ENCODE measurements around the gene MEGF6.
"Not testable (repeated sequence)": the region's sequence is repeated elsewhere in the genome, so short reads cannot be mapped to it uniquely, and the experiment has no call there.

Gene MEGF6

GRCh38 chr1:3584915-3585314, 26.4 kb downstream of the MEGF6 start:
- FAIRE-seq, result no peak
- no peak for TF ChIP-seq POLR2AphosphoS5 (IDR thresholded peaks at IDR 0.05; ENCODE audit: low read depth, low read length)
- TF ChIP-seq TAF1 (IDR thresholded peaks at IDR 0.05; ENCODE audit: borderline replicate concordance, low read depth, low read length), result no peak
- TF ChIP-seq POLR2A (IDR thresholded peaks at IDR 0.05; ENCODE audit: low read depth, low read length), result no peak
- no peak for DNase-seq (ENCODE audit: insufficient read length)

DNA sequence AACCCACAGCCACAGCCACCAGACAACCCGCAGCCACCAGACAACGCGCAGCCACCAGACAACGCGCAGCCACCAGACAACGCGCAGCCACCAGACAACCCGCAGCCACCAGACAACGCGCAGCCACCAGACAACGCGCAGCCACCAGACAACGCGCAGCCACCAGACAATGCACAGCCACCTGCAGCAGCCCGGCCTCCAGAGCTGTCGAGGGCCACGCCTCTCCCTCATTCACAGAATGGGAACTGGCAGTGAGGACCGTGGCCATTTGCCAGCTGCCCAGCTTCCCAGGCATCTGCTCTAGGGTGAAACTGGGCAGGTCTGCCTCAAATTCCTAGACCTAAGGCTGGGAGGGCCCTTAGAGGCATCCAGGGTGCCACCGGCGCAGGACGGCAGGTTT, 27.6 kb downstream of the MEGF6 start:
- not testable (repeated sequence) for FAIRE-seq; DNase-seq (ENCODE audit: insufficient read length)

DNA sequence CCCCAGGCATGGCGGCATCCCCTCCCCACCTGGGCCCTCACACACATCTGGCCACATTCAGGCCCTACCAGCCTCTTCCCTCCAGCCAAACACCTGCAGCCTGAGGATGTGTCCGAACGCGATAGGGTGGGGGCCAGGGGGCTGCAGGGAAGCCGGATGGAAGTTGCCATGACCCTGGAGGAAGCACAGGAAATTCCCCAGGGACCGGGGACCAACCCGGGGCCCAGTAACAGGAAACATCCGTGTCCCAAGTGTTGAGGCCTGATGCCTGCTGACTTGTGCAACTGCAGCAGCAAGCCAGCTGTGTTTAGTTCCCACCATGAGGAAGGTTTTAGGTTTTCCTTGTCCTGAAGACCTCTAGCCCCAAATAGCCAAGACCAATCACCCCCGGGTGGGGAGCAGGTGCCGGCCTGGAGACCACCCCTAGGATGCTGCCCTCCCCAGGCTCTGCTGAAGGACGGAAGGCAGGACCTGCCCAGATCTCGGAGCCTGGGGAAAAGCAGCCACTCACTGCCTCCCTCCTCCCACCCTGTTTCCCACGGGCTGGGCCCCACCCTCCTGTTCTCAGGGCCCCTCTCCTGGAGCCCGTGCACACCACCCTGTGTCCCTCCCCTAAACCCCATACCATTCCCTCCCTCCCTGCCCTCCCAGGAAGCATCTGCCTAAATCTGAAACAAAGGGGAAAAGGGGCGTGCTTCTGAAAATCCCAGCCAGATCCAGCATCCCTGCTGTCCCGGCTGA, 29.8 kb downstream of the MEGF6 start:
- FAIRE-seq (no peak), DNase-seq (ENCODE audit: insufficient read length) (no peak)
- no peak for TF ChIP-seq TAF1 (IDR thresholded peaks at IDR 0.05; ENCODE audit: borderline replicate concordance, low read depth, low read length)
- TF ChIP-seq POLR2AphosphoS5 (IDR thresholded peaks at IDR 0.05; ENCODE audit: low read depth, low read length), result no peak
- TF ChIP-seq POLR2A (IDR thresholded peaks at IDR 0.05; ENCODE audit: low read depth, low read length), result no peak

DNA sequence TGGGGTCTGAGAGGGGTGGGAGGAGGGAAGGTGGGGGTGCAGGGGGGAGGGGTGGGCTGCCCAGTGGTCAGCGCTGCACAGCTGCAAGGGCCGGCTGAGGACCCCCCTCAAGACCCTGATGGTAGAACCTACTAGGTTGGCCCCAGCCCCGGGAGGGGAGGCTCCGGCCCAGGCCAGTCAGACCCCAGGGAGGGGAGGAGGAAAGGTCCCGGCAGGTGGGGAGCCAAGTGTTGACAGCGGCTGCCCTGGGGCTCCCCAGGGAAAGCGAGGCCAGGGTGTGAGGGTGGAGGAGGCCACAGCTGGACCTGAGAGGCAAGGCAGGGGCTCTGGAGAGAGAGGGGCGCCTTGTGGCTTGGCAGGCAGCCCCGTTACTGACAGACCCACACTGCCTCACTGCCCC, 31.1 kb downstream of the MEGF6 start:
- no peak for FAIRE-seq
- no peak for DNase-seq (ENCODE audit: insufficient read length)
- TF ChIP-seq POLR2A (IDR thresholded peaks at IDR 0.05; ENCODE audit: low read depth, low read length) (no peak), POLR2AphosphoS5 (IDR thresholded peaks at IDR 0.05; ENCODE audit: low read depth, low read length) (no peak), TAF1 (IDR thresholded peaks at IDR 0.05; ENCODE audit: borderline replicate concordance, low read depth, low read length) (no peak)

- no peak for FAIRE-seq
- DNase-seq (ENCODE audit: insufficient read length), result no peak
- TF ChIP-seq POLR2AphosphoS5 (IDR thresholded peaks at IDR 0.05; ENCODE audit: low read depth, low read length), result no peak
- TF ChIP-seq TAF1 (IDR thresholded peaks at IDR 0.05; ENCODE audit: borderline replicate concordance, low read depth, low read length), result no peak
- TF ChIP-seq POLR2A (IDR thresholded peaks at IDR 0.05; ENCODE audit: low read depth, low read length), result no peak
Observed at GRCh38 chr1:3579626-3580025, 31.7 kb downstream of the MEGF6 start.

GRCh38 chr1:3578906-3579305, 32.4 kb downstream of the MEGF6 start:
- FAIRE-seq, result no peak
- no peak for DNase-seq (ENCODE audit: insufficient read length)
- TF ChIP-seq POLR2AphosphoS5 (IDR thresholded peaks at IDR 0.05; ENCODE audit: low read depth, low read length), result no peak
- no peak for TF ChIP-seq POLR2A (IDR thresholded peaks at IDR 0.05; ENCODE audit: low read depth, low read length)
- TF ChIP-seq TAF1 (IDR thresholded peaks at IDR 0.05; ENCODE audit: borderline replicate concordance, low read depth, low read length), result no peak

DNA sequence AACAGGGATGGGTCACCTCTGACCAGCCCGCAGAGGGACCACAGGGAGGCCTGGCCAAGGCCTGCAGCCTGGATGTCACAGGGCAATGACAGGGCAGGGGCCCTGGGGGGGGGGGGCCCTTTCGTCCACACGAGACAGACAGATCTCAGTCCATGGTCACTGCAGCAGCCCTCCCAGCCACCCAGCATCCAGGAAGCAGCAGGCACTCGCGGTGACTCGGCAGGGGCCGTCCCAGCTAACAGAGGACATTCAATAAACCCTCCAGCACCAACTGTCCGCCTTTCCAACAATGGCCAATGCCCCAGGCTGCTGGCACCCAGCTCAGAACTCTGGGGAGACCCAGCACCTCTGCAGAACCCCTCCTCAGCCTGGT, 32.9 kb downstream of the MEGF6 start:
- DNase-seq (ENCODE audit: insufficient read length) (no peak), FAIRE-seq (no peak)
- TF ChIP-seq POLR2AphosphoS5 (IDR thresholded peaks at IDR 0.05; ENCODE audit: low read depth, low read length) (no peak), POLR2A (IDR thresholded peaks at IDR 0.05; ENCODE audit: low read depth, low read length) (no peak), TAF1 (IDR thresholded peaks at IDR 0.05; ENCODE audit: borderline replicate concordance, low read depth, low read length) (no peak)

DNA sequence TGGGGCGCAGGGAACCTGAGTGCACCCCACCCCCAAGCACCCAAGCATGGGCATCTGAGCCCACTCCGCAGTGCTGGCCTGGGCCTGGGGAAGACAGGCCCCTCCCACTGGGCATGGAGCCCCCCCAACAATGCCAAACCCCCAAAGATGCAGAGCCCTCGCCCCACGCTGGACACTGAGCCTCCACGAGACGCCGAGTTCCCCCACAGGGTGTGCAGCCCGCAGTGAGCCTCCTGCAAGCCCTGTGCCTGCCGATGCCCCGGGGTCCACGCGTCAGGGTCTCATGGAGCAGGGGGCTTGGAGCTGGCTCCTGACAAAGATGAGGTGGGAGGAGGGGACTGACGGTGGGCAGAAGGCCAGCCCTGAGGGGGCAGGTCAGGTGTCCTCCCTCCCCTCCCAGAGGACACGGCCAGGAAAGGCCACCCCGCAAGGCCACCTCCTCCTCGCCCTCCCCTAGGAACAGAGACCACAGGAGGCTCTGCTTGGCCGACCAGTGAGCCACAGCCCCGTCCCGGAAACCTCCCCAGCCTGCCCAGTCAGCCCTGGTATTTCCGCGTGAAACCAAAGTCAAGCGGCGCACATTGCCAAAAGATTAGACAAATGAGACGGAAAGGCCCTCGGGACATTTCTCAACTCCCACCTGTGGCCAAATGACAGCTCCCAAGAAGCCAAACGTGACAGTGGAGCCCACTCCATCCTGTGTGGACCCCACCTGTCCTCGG, 33.4 kb downstream of the MEGF6 start:
- TF ChIP-seq TAF1 (IDR thresholded peaks at IDR 0.05; ENCODE audit: borderline replicate concordance, low read depth, low read length) (no peak), POLR2AphosphoS5 (IDR thresholded peaks at IDR 0.05; ENCODE audit: low read depth, low read length) (no peak), POLR2A (IDR thresholded peaks at IDR 0.05; ENCODE audit: low read depth, low read length) (no peak)
- FAIRE-seq (no peak), DNase-seq (ENCODE audit: insufficient read length) (no peak)

DNA sequence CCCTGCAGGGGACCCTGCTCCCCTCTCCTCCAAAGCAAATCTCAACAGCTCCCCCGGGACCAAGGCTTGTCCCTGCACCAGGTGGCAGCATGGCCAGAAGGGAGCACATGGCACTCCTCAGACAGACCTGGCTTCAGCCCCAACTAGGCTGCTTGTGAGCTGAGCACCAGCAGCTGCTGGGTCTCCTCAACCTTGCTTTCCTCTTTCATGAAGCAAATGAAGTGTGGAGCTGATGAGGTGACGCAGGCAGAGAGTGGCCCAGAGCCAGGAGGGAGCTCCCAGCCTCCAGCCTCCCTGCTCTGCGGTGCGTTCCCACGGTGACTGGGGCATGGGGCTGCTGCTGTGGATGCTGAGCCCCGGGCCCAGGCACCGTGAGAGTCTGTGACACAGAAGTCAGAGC, 34.0 kb downstream of the MEGF6 start:
- TF ChIP-seq TAF1 (IDR thresholded peaks at IDR 0.05; ENCODE audit: borderline replicate concordance, low read depth, low read length) (no peak), POLR2AphosphoS5 (IDR thresholded peaks at IDR 0.05; ENCODE audit: low read depth, low read length) (no peak), POLR2A (IDR thresholded peaks at IDR 0.05; ENCODE audit: low read depth, low read length) (no peak)
- DNase-seq (ENCODE audit: insufficient read length), result no peak
- no peak for FAIRE-seq

DNA sequence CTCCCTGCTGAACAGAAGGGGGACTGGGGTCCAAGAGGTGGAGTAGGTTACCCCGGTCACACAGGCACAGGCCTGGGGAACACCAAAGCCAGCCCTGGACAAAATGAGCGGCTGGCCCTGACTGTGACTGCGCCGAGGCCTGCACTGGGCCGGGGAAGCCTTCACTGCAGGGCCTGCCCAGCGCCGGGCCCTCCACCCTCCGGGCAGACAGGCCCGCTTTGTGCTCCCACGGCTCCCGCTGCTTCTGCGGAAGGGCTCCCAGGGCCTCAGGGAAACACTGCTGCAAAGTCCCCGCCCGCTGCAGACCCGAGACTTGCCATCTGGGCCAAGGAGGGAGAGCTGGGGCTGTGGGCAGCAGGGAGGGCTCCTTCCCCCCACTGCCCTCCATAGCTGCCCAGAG, 35.3 kb downstream of the MEGF6 start:
- no peak for DNase-seq (ENCODE audit: insufficient read length)
- FAIRE-seq, result no peak
- TF ChIP-seq TAF1 (IDR thresholded peaks at IDR 0.05; ENCODE audit: borderline replicate concordance, low read depth, low read length), result no peak

DNA sequence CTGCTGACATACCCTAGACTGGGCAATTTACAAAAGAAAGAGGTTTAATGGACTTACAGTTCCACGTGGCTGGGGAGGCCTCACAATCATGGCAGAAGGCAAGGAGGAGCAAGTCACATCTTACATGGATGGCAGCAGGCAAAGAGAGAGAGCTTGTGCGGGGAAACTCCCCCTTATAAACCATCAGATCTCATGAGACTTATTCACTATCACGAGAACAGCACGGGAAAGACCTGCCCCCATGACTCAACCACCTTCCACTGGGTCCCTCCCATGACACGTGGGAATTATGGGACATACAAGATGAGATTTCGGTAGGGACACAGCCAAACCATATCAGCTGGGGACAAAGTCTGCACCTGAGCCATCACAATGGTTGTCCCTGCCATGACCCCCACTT, 35.8 kb downstream of the MEGF6 start:
- DNase-seq (ENCODE audit: insufficient read length); FAIRE-seq: not testable (repeated sequence)

DNA sequence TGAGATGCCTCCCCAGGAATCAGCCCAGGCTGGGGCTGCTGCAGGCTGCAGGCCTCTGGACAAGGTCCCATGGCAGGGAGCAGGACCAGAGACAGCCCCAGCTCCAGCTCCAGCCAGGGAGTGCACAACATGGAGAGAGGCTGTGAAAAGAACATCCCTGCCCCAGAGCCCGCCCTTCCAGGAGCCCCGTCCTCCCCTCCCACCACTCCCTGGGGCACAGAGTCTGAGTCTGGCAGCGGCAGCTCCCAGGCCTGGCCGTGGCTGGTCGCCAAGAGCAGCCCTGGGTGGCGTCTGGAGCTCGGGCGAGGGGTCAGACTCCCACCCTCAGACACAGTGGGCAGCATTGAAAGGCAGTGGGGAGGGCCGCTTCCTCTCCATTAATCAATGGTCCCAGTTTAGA, 37.8 kb downstream of the MEGF6 start:
- FAIRE-seq, result no peak
- TF ChIP-seq POLR2A (IDR thresholded peaks at IDR 0.05; ENCODE audit: low read depth, low read length) (no peak), POLR2AphosphoS5 (IDR thresholded peaks at IDR 0.05; ENCODE audit: low read depth, low read length) (no peak), TAF1 (IDR thresholded peaks at IDR 0.05; ENCODE audit: borderline replicate concordance, low read depth, low read length) (no peak)
- DNase-seq (ENCODE audit: insufficient read length), result no peak

GRCh38 chr1:3572638-3573037, 38.7 kb downstream of the MEGF6 start:
- FAIRE-seq; DNase-seq (ENCODE audit: insufficient read length): not testable (repeated sequence)
